ENCODE measurements around the gene VWF. TPM values are rescaled to one million over a fixed set of nuclear protein-coding genes. Genes with fewer than 3 reads are reported as not detected.

Gene VWF
- total RNA-seq, 2 donors from 2014 or later: 241 to 483 TPM

Other genes starting within 250 kb of the VWF start
- gene ANO2, start 179.4 kb downstream of the VWF start, total RNA-seq: 10 to 100 TPM; 11.5 to 23.4 TPM
- 100 to 1,000 TPM in 1 of 2 donors, 10 to 100 TPM in 1; 55.1 to 167 TPM for gene CD9, start 75.7 kb upstream of the VWF start, total RNA-seq
- gene PLEKHG6, start 186.0 kb upstream of the VWF start, total RNA-seq: 1 to 10 TPM; 5.0 to 6.8 TPM
- 100 to 1,000 TPM in 1 of 2 donors, 10 to 100 TPM in 1; 89.6 to 117 TPM for gene TNFRSF1A, start 217.4 kb upstream of the VWF start, total RNA-seq

All from left cardiac atrium (tissue), 2 donors.